T-helper 2 cell treated with Interferon-gamma antibody and Interleukin-4, amounts not matched to agents 100 ng/mL and 5 ng/mL, for 36 hours (primary cell): Measurements from ENCODE around the gene MRPL20. TPM values are rescaled to one million over a fixed set of nuclear protein-coding genes. Genes with fewer than 3 reads are reported as not detected.
"Not testable (repeated sequence)": the region's sequence is repeated elsewhere in the genome, so short reads cannot be mapped to it uniquely, and the experiment has no call there.

Source experiments
- intact Hi-C: fragments of 100-400 bp; cut with micrococcal nuclease; formaldehyde crosslinking; loops from one replicate; pipeline ENCODE4 v1.15.1; 2023
- total RNA-seq: library from RNA; stranded (reverse); gene quantifications from 2 replicates; pipeline ENCODE4 v1.2.3, GENCODE V29; 2022

Gene MRPL20
- total RNA-seq, 1 donor from 2014 or later: 123 TPM

GRCh38 chr1:1388078-1388472, 19.0 kb downstream of the MRPL20 start:
- intact Hi-C loops: no loop called here

- intact Hi-C loops: no loop called here
Measured at GRCh38 chr1:1387098-1388077, 19.7 kb downstream of the MRPL20 start.

- intact Hi-C loops: no loop called here
Measured at GRCh38 chr1:1385931-1386330, 21.2 kb downstream of the MRPL20 start.

- intact Hi-C loops: not testable (repeated sequence)
Measured at GRCh38 chr1:1385339-1385738, 21.8 kb downstream of the MRPL20 start.

- intact Hi-C loops: no loop called here
Measured at GRCh38 chr1:1381294-1381693, 25.8 kb downstream of the MRPL20 start.

- intact Hi-C loops: no loop called here
Measured at GRCh38 chr1:1380860-1381259, 26.2 kb downstream of the MRPL20 start.

- intact Hi-C loops: loop anchor here (10.0 kb wide), 1 partner anchor 73 kb away; the partner anchor contains the start of genes ACAP3 and PUSL1
Measured at GRCh38 chr1:1377540-1378205, 29.4 kb downstream of the MRPL20 start.

GRCh38 chr1:1376551-1377226, 30.4 kb downstream of the MRPL20 start:
- intact Hi-C loops: loop anchor here (10.0 kb wide), 1 partner anchor 72 kb away; the partner anchor contains the start of genes ACAP3 and PUSL1

- intact Hi-C loops: loop anchor here (1.0 to 10.0 kb wide), 5 partner anchors 24 to 259 kb away; partner anchors contain the start of genes ACAP3, ATAD3B, C1orf159 and CCNL2
Measured at GRCh38 chr1:1374929-1375662, 32.0 kb downstream of the MRPL20 start, which contains the start of gene AURKAIP1. Gene AURKAIP1 (minus strand): TSS chr1:1375207. CDS start chr1:1374756, 451 bp downstream.

- intact Hi-C loops: loop anchor here (2.0 to 10.0 kb wide), 2 partner anchors 32 to 70 kb away; partner anchors contain the start of genes ACAP3, MRPL20 and PUSL1
Measured at GRCh38 chr1:1374589-1374928, 32.5 kb downstream of the MRPL20 start.

GRCh38 chr1:1373815-1374588, 33.1 kb downstream of the MRPL20 start:
- intact Hi-C loops: loop anchor here (2.0 to 10.0 kb wide), 2 partner anchors 33 to 69 kb away; partner anchors contain the start of genes ACAP3, MRPL20 and PUSL1

- intact Hi-C loops: loop anchor here (10.0 kb wide), 1 partner anchor 68 kb away; the partner anchor contains the start of genes ACAP3 and PUSL1
Measured at GRCh38 chr1:1373051-1373814, 33.9 kb downstream of the MRPL20 start.

GRCh38 chr1:1371746-1372711, 35.1 kb downstream of the MRPL20 start:
- intact Hi-C loops: loop anchor here (1.0 to 10.0 kb wide), 2 partner anchors 23 to 67 kb away; partner anchors contain the start of genes ACAP3, DVL1 and PUSL1

GRCh38 chr1:1371364-1371745, 35.7 kb downstream of the MRPL20 start:
- intact Hi-C loops: loop anchor here (1.0 to 10.0 kb wide), 2 partner anchors 22 to 67 kb away; partner anchors contain the start of genes ACAP3, DVL1 and PUSL1

- intact Hi-C loops: loop anchor here (1.0 to 10.0 kb wide), 2 partner anchors 22 to 66 kb away; partner anchors contain the start of genes ACAP3, DVL1 and PUSL1
Measured at GRCh38 chr1:1370771-1371300, 36.3 kb downstream of the MRPL20 start.

GRCh38 chr1:1370094-1370493, 37.0 kb downstream of the MRPL20 start:
- intact Hi-C loops: loop anchor here (10.0 kb wide), 1 partner anchor 65 kb away; the partner anchor contains the start of genes ACAP3 and PUSL1

- intact Hi-C loops: no loop called here
Measured at GRCh38 chr1:1367315-1367714, 39.8 kb downstream of the MRPL20 start.
